Measurements from ENCODE around the gene WDR90. TPM values are rescaled to one million over a fixed set of nuclear protein-coding genes. Genes with fewer than 3 reads are reported as not detected.

The WDR90 gene
- total RNA-seq, 1 experiment from 2014 or later: 57.8 TPM

DNA sequence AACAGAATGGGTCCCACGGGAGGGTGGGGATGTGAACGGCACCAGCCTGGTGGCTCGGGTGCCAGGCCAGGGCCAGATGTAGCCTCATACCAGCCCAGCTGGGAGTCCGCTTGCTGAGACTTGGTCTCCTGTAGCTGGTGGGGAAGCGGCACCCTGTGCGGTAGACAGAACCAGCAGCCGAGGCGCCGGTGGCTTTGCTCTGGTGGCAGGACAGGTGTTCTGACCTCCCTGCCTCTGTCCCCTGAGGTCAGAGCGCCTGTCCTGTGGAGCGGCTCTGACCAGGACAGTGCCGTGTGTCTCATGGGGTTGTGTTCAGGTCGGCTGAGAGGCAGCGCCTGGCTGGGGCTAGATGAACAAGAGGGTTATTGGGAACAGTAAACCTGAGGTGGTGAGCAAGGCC is 39.2 kb upstream of the WDR90 start:
- H3K4me1 Mint-ChIP-seq (ENCODE audit: low read depth, unreplicated experiment): no peaks in the 10 kb centered on the region
- no peak overlapping the region for H3K4me3 Mint-ChIP-seq (ENCODE audit: unreplicated experiment)
- H3K9me3 ChIP-seq: no peaks in the 10 kb centered on the region
- no peak for TF ChIP-seq CTCF (IDR thresholded peaks at IDR 0.05; ENCODE audit: insufficient read depth in 1 of 2, low read depth in 1 of 2, low read length in 1 of 2, severe bottlenecking in 1 of 2, unreplicated experiment in 1 of 2)
- CTCF ChIA-PET: no interaction called here
- H3K4me1 ChIP-seq: no peaks in the 10 kb centered on the region
- DNase-seq: no peak
- no peak overlapping the region for H3K27ac Mint-ChIP-seq (ENCODE audit: unreplicated experiment)
- no peaks in the 10 kb centered on the region for H3K27me3 ChIP-seq (replicated peaks; ENCODE audit: control insufficient read depth, insufficient read depth, low read length)
- intact Hi-C loops (cut with micrococcal nuclease; ENCODE audit: unreplicated experiment): no loop called here
- no peaks in the 10 kb centered on the region for H3K27me3 Mint-ChIP-seq (ENCODE audit: insufficient read depth, unreplicated experiment)
- BruUV-seq (replicated peaks): no TSS peak
- POLR2A ChIA-PET: no interaction called here
- H3K36me3 ChIP-seq (ENCODE audit: control insufficient read depth, insufficient read depth, low read length): no peaks in the 10 kb centered on the region; the same call in 1 of the 2 replicates
- H3K36me3 Mint-ChIP-seq (ENCODE audit: insufficient read depth, unreplicated experiment): peaks cover 5% of the 10 kb centered on the region
- H3K4me3 ChIP-seq (ENCODE audit: low read depth, low read length): no peak overlapping the region
- H3K9me3 Mint-ChIP-seq (ENCODE audit: unreplicated experiment): no peaks in the 10 kb centered on the region

DNA sequence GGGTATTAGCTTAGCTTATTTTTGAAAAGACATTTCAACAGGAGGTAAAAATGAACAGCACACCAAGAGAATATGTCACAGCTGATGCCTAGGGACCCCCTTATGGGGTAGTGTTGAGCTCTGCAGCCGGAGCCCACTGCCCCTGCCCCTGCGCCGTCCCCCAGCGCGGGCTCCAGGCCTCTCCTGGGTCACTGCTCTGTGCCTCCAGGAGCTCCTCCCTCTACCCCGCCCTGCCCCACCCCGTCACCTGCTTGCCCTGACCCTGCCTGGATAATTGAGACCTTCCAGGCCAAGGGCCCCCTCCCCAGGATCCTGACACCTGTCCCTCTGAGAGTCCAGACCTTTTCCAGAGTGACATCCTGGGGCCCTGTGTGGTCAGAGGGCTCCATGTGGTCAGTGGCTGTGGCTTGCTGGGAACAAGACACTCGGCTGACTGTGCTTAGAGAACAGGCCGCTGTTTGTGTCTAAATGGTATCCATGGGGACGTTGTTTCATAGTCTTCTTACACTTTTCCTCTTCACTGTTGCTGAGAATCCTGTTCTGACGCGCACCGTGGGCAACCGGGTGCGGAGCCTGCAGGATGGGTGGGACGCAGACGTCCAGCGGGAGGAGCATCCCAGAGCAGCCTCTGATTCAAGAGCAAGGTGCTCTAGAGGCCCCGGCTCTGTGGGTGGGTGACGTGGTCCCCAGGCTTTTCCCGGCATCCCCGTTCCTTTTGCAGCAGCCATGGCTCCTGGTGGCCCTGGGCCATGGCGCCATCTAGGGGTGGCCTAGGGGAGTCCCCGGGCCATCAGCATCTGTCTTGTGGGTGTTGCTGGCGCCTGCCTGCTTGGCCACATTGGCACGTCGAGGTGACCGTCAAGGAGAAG is 38.4 kb upstream of the WDR90 start:
- DNase-seq: no peak
- H3K4me3 Mint-ChIP-seq (ENCODE audit: unreplicated experiment): no peak overlapping the region
- TF ChIP-seq CTCF (IDR thresholded peaks at IDR 0.05; ENCODE audit: insufficient read depth in 1 of 2, low read depth in 1 of 2, low read length in 1 of 2, severe bottlenecking in 1 of 2, unreplicated experiment in 1 of 2): peak in 1 of 2 experiments; percentile 4
- no peaks in the 10 kb centered on the region for H3K4me1 ChIP-seq
- H3K27me3 ChIP-seq (replicated peaks; ENCODE audit: control insufficient read depth, insufficient read depth, low read length): no peaks in the 10 kb centered on the region
- H3K4me3 ChIP-seq (ENCODE audit: low read depth, low read length): no peak overlapping the region
- no peaks in the 10 kb centered on the region for H3K4me1 Mint-ChIP-seq (ENCODE audit: low read depth, unreplicated experiment)
- H3K36me3 ChIP-seq (ENCODE audit: control insufficient read depth, insufficient read depth, low read length): no peaks in the 10 kb centered on the region; the same call in 1 of the 2 replicates
- intact Hi-C loops (cut with micrococcal nuclease; ENCODE audit: unreplicated experiment): no loop called here
- ChIA-PET CTCF (no interaction called here), POLR2A (no interaction called here)
- H3K27me3 Mint-ChIP-seq (ENCODE audit: insufficient read depth, unreplicated experiment): no peaks in the 10 kb centered on the region
- peaks cover 5% of the 10 kb centered on the region for H3K36me3 Mint-ChIP-seq (ENCODE audit: insufficient read depth, unreplicated experiment)
- no peak overlapping the region for H3K27ac Mint-ChIP-seq (ENCODE audit: unreplicated experiment)
- no TSS peak for BruUV-seq (replicated peaks)
- no peaks in the 10 kb centered on the region for H3K9me3 ChIP-seq
- H3K9me3 Mint-ChIP-seq (ENCODE audit: unreplicated experiment): no peaks in the 10 kb centered on the region

DNA sequence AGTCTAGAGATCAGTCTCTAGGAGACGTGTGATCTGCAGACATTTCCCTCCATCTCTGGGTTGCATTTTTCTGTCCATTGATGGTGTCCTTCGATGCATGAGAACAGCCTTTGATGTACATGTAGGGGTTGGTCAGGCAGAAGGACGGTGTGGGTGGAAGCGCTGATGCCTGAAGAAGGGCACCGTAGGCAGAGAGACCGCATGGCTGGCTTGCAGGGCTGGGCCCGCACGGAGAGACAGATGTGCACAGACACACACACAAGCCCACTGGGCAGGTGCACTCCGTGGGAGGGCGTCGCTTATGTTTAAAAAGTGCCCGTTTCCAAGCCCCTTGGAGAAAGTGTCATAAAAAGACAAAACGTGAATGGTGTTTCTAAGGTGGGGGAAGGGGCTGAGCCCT is 34.0 kb upstream of the WDR90 start:
- TF ChIP-seq CTCF (IDR thresholded peaks at IDR 0.05; ENCODE audit: insufficient read depth in 1 of 2, low read depth in 1 of 2, low read length in 1 of 2, severe bottlenecking in 1 of 2, unreplicated experiment in 1 of 2): no peak
- Histone ChIP-seq H3K27me3 (replicated peaks; ENCODE audit: control insufficient read depth, insufficient read depth, low read length) (no peaks in the 10 kb centered on the region), H3K4me1 (no peaks in the 10 kb centered on the region), H3K9me3 (no peaks in the 10 kb centered on the region), H3K4me3 (ENCODE audit: low read depth, low read length) (no peak overlapping the region), H3K36me3 (ENCODE audit: control insufficient read depth, insufficient read depth, low read length) (no peaks in the 10 kb centered on the region; the same call in 1 of the 2 replicates)
- intact Hi-C loops (cut with micrococcal nuclease; ENCODE audit: unreplicated experiment): no loop called here
- no TSS peak for BruUV-seq (replicated peaks)
- no peak for DNase-seq
- POLR2A ChIA-PET: no interaction called here
- Mint-ChIP-seq H3K36me3 (ENCODE audit: insufficient read depth, unreplicated experiment) (peaks cover 5% of the 10 kb centered on the region), H3K4me3 (ENCODE audit: unreplicated experiment) (no peak overlapping the region), H3K27me3 (ENCODE audit: insufficient read depth, unreplicated experiment) (no peaks in the 10 kb centered on the region), H3K27ac (ENCODE audit: unreplicated experiment) (no peak overlapping the region), H3K4me1 (ENCODE audit: low read depth, unreplicated experiment) (no peaks in the 10 kb centered on the region), H3K9me3 (ENCODE audit: unreplicated experiment) (no peaks in the 10 kb centered on the region)
- CTCF ChIA-PET: no interaction called here

Data from Caco-2 (cell line).